Activated CD4-positive, alpha-beta T cell treated with anti-CD3 and anti-CD28 coated beads, Interleukin-2, amount 10 ng/mL, durations not matched to agents 7 days and 5 days (primary cell): ENCODE results near the gene SOX6. TPM values are rescaled to one million over a fixed set of nuclear protein-coding genes. Genes with fewer than 3 reads are reported as not detected.

Experiments used
- CTCF ChIA-PET: fragments of 350-600 bp; sonication (Branson Sonifier 250); formaldehyde crosslinking; loops from one replicate; lab custom pipeline; 2021; ENCODE audit warnings: antibody characterized with exemption; lab: Charles Lee
- POLR2A ChIA-PET: fragments of 350-600 bp; sonication (Branson Sonifier 250); formaldehyde crosslinking; loops from one replicate; lab custom pipeline; 2021; ENCODE audit warnings: antibody characterized with exemption; lab: Charles Lee
- DNase-seq: peaks from one replicate; pipeline ENCODE4 v3.0.0-alpha.2; 2020
- H3K27ac Mint-ChIP-seq: one replicate; pipeline ENCODE4 v1.8.0; 2021; ENCODE audit warnings: mild to moderate bottlenecking, moderate library complexity, mixed read lengths
- H3K27me3 Mint-ChIP-seq: one replicate; pipeline ENCODE4 v1.8.0; 2021; ENCODE audit warnings: mixed read lengths
- H3K36me3 Mint-ChIP-seq: one replicate; pipeline ENCODE4 v1.8.0; 2021; ENCODE audit warnings: low read depth, mixed read lengths
- H3K4me1 Mint-ChIP-seq: one replicate; pipeline ENCODE4 v1.8.0; 2021; ENCODE audit warnings: mixed read lengths
- H3K4me3 Mint-ChIP-seq: one replicate; pipeline ENCODE4 v1.8.0; 2021; ENCODE audit warnings: mild to moderate bottlenecking, moderate library complexity, mixed read lengths
- H3K9me3 Mint-ChIP-seq: one replicate; pipeline ENCODE4 v1.8.0; 2021; ENCODE audit warnings: mixed read lengths
- total RNA-seq, 2 experiments: library from RNA; stranded (reverse); gene quantifications; one replicate each; pipeline ENCODE4 v1.2.3, GENCODE V29; 2021

Gene SOX6
- total RNA-seq, 2 experiments from 2014 or later, result not detected

- Mint-ChIP-seq H3K36me3 (no peaks in the 10 kb centered on the region), H3K4me1 (no peaks in the 10 kb centered on the region), H3K9me3 (no peaks in the 10 kb centered on the region), H3K27ac (no peak overlapping the region), H3K4me3 (no peak overlapping the region), H3K27me3 (no peaks in the 10 kb centered on the region)
- ChIA-PET CTCF (no interaction called here), POLR2A (no interaction called here)
- no peak for DNase-seq
These were observed 347.3 kb downstream of the SOX6 start for GRCh38 chr11:16009021-16009420.

GRCh38 chr11:16007514-16007913 lies 348.8 kb downstream of the SOX6 start:
- DNase-seq, result no peak
- H3K36me3 Mint-ChIP-seq, result no peaks in the 10 kb centered on the region
- no peak overlapping the region for H3K4me3 Mint-ChIP-seq
- H3K27ac Mint-ChIP-seq, result no peak overlapping the region
- H3K27me3 Mint-ChIP-seq, result no peaks in the 10 kb centered on the region
- ChIA-PET POLR2A (no interaction called here), CTCF (no interaction called here)
- H3K9me3 Mint-ChIP-seq, result no peaks in the 10 kb centered on the region
- no peaks in the 10 kb centered on the region for H3K4me1 Mint-ChIP-seq

- Mint-ChIP-seq H3K9me3 (no peaks in the 10 kb centered on the region), H3K4me1 (no peaks in the 10 kb centered on the region), H3K4me3 (no peak overlapping the region), H3K27me3 (no peaks in the 10 kb centered on the region), H3K27ac (no peak overlapping the region), H3K36me3 (no peaks in the 10 kb centered on the region)
- DNase-seq, result no peak
- CTCF ChIA-PET, result no interaction called here
- POLR2A ChIA-PET, result no interaction called here
These were observed 353.4 kb downstream of the SOX6 start for GRCh38 chr11:16002942-16003341.

DNA sequence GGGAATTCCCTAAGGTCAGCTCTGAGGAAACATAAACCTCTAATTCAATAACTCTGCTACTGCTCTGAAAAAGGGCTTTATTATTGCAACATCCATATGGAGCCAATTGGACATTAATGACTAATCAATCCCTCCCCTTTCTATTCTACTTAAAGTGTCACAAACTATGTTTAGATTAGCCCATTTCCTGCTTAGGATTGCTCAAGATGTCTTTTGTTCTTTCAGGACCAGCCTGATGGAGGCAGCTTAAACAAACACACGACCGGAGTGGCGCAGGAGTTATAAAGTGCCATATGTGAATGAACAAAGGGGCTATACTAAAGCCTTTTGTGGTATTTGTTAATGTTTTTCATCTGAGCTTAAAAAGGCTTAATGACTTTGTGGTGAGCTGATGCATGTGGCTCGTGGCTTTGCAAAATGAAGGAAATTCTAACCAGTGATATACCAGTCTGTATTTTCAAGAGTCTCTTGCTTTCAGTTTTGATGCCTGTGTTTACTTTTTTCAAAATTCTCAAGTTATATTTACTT lies 354.4 kb downstream of the SOX6 start:
- peak; percentile 6 for DNase-seq
- CTCF ChIA-PET, result no interaction called here

DNA sequence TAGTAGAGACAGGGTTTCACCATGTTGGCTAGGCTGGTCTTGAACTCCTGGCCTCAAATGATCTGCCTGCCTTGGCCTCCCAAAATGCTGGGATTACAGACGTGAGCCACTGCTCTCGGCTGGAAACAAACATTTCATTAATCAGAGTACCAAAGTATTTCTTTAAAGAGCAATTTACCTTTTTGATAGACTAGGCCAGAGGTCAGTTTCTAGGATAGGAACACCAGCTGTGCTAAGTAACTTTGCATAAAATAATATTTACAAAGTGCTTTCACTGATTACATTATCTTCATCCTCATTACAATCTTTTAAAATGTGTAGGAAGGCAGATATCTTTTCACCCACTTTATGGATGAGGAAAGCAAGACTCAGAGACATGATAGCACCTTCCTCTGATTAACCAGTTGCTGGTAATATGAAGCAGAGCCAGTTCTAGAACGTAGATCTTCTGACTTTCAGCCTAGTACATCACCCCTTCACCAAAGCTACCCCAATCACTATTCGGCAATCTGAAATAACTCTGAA lies 355.2 kb downstream of the SOX6 start:
- POLR2A ChIA-PET, result no interaction called here
- DNase-seq, result no peak
- no peaks in the 10 kb centered on the region for H3K4me1 Mint-ChIP-seq

More for the DNA sequence above, 354.4 kb downstream of the SOX6 start:
- H3K36me3 Mint-ChIP-seq, result no peaks in the 10 kb centered on the region
- H3K4me1 Mint-ChIP-seq, result no peaks in the 10 kb centered on the region
- H3K27me3 Mint-ChIP-seq, result no peaks in the 10 kb centered on the region
- POLR2A ChIA-PET, result interaction anchor here (0.5 kb wide), 1 partner anchor 15 kb away, joined by 4 read pairs; no protein-coding TSS in a partner anchor
- no peak overlapping the region for H3K4me3 Mint-ChIP-seq
- no peaks in the 10 kb centered on the region for H3K9me3 Mint-ChIP-seq
- no peak overlapping the region for H3K27ac Mint-ChIP-seq

GRCh38 chr11:16000065-16000464 lies 356.3 kb downstream of the SOX6 start:
- CTCF ChIA-PET, result no interaction called here

More for the DNA sequence above, 355.2 kb downstream of the SOX6 start:
- H3K27me3 Mint-ChIP-seq, result no peaks in the 10 kb centered on the region
- no peaks in the 10 kb centered on the region for H3K9me3 Mint-ChIP-seq
- no peak overlapping the region for H3K4me3 Mint-ChIP-seq
- no peaks in the 10 kb centered on the region for H3K36me3 Mint-ChIP-seq
- H3K27ac Mint-ChIP-seq, result no peak overlapping the region
- CTCF ChIA-PET, result no interaction called here

DNA sequence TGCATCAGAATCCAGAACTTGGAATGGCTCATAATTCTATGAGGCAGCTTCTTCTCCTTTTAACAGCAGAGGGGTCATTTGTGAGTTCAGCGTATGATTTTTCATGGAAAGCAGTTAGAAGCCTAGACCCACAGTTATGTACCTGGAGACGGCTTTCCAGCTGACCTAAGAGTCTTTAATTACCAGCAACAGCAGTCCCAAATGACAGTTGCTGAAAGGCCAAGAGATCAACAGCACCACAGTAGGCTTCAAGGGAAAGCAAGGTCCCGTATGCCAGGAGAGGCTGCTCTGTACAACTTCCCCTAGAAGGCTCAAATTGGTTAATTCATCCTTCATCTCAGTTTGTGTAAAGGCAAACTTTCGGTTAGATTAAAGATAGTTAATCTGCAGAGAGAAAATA lies 363.0 kb downstream of the SOX6 start:
- ChIA-PET POLR2A (no interaction called here), CTCF (no interaction called here)
- DNase-seq, result no peak
- Mint-ChIP-seq H3K27ac (no peak overlapping the region), H3K4me1 (no peaks in the 10 kb centered on the region), H3K4me3 (no peak overlapping the region), H3K36me3 (no peaks in the 10 kb centered on the region), H3K9me3 (no peaks in the 10 kb centered on the region), H3K27me3 (no peaks in the 10 kb centered on the region)

More at GRCh38 chr11:16000065-16000464, 356.3 kb downstream of the SOX6 start:
- DNase-seq, result no peak
- H3K4me1 Mint-ChIP-seq, result no peaks in the 10 kb centered on the region
- H3K4me3 Mint-ChIP-seq, result no peak overlapping the region
- no peaks in the 10 kb centered on the region for H3K9me3 Mint-ChIP-seq
- POLR2A ChIA-PET, result no interaction called here
- no peaks in the 10 kb centered on the region for H3K36me3 Mint-ChIP-seq
- no peaks in the 10 kb centered on the region for H3K27me3 Mint-ChIP-seq
- H3K27ac Mint-ChIP-seq, result no peak overlapping the region

- Mint-ChIP-seq H3K9me3 (no peaks in the 10 kb centered on the region), H3K4me1 (no peaks in the 10 kb centered on the region), H3K4me3 (no peak overlapping the region), H3K27ac (no peak overlapping the region), H3K27me3 (no peaks in the 10 kb centered on the region), H3K36me3 (no peaks in the 10 kb centered on the region)
- ChIA-PET POLR2A (no interaction called here), CTCF (no interaction called here)
- DNase-seq, result no peak
These were observed 365.1 kb downstream of the SOX6 start for GRCh38 chr11:15991215-15991614.

- Mint-ChIP-seq H3K27ac (no peak overlapping the region), H3K4me3 (no peak overlapping the region), H3K27me3 (no peaks in the 10 kb centered on the region), H3K4me1 (no peaks in the 10 kb centered on the region), H3K9me3 (no peaks in the 10 kb centered on the region), H3K36me3 (no peaks in the 10 kb centered on the region)
- no peak for DNase-seq
- ChIA-PET POLR2A (no interaction called here), CTCF (interaction anchor here (1.5 kb wide), 1 partner anchor 10 kb away, joined by 3 read pairs; no protein-coding TSS in a partner anchor)
These were observed 366.7 kb downstream of the SOX6 start for GRCh38 chr11:15989685-15990084.

GRCh38 chr11:15988693-15989231 lies 367.6 kb downstream of the SOX6 start:
- CTCF ChIA-PET, result interaction anchor here (1.5 kb wide), 1 partner anchor 9 kb away, joined by 3 read pairs; no protein-coding TSS in a partner anchor

DNA sequence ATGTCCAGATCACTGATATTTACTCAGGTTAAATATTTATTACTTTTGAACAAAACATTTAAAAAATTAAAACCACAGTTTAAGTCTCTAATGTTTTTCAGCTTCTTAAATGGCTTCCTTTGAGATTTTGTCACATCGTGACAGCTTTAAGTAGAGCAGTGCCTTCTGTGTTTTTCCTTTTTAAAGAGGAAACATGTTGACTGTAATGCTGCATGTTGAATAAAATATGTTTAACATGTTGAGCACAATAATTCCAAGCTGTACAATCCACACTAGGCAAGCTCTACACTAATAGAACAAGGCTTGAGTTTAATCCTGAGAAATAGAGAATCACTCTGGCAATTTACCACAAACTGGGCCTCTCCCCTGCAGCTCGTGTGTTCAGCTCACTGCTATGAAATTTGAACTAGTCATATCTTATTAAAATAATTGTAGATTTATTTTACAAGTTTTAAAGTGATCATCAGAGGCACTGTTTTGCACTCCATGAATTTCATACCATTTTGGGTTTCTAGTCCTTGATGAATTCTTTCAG lies 368.3 kb downstream of the SOX6 start:
- ChIA-PET POLR2A (no interaction called here), CTCF (no interaction called here)
- no peak for DNase-seq
- Mint-ChIP-seq H3K36me3 (no peaks in the 10 kb centered on the region), H3K9me3 (no peaks in the 10 kb centered on the region), H3K4me1 (no peaks in the 10 kb centered on the region), H3K27me3 (no peaks in the 10 kb centered on the region), H3K27ac (no peak overlapping the region), H3K4me3 (no peak overlapping the region)

More at GRCh38 chr11:15988693-15989231, 367.6 kb downstream of the SOX6 start:
- Mint-ChIP-seq H3K4me1 (no peaks in the 10 kb centered on the region), H3K27ac (no peak overlapping the region), H3K4me3 (no peak overlapping the region), H3K9me3 (no peaks in the 10 kb centered on the region), H3K27me3 (no peaks in the 10 kb centered on the region), H3K36me3 (no peaks in the 10 kb centered on the region)
- no peak for DNase-seq
- POLR2A ChIA-PET, result no interaction called here

- H3K36me3 Mint-ChIP-seq, result no peaks in the 10 kb centered on the region
- POLR2A ChIA-PET, result no interaction called here
- no peaks in the 10 kb centered on the region for H3K4me1 Mint-ChIP-seq
- no peak overlapping the region for H3K4me3 Mint-ChIP-seq
- CTCF ChIA-PET, result no interaction called here
- no peaks in the 10 kb centered on the region for H3K9me3 Mint-ChIP-seq
- H3K27me3 Mint-ChIP-seq, result no peaks in the 10 kb centered on the region
- DNase-seq, result no peak
- no peak overlapping the region for H3K27ac Mint-ChIP-seq
These were observed 369.3 kb downstream of the SOX6 start for GRCh38 chr11:15987046-15987445.

GRCh38 chr11:15985860-15986139 lies 370.5 kb downstream of the SOX6 start:
- H3K36me3 Mint-ChIP-seq, result no peaks in the 10 kb centered on the region
- H3K4me3 Mint-ChIP-seq, result no peak overlapping the region
- POLR2A ChIA-PET, result no interaction called here
- no peaks in the 10 kb centered on the region for H3K9me3 Mint-ChIP-seq
- H3K27me3 Mint-ChIP-seq, result no peaks in the 10 kb centered on the region
- no peak for DNase-seq
- CTCF ChIA-PET, result no interaction called here
- H3K4me1 Mint-ChIP-seq, result no peaks in the 10 kb centered on the region
- H3K27ac Mint-ChIP-seq, result no peak overlapping the region
